A204.1 (cell line): ENCODE data around the gene RPL9.
A peak's percentile ranks its signal among the peaks of the same experiment; 100 is the strongest.
"Not testable (repeated sequence)": the region's sequence is repeated elsewhere in the genome, so short reads cannot be mapped to it uniquely, and the experiment has no call there.

Experiments
- FAIRE-seq: peaks from 2 replicates; lab custom pipeline; 2012; peaks lifted over from hg19 to GRCh38; lab: Jason Lieb, UNC

RPL9 gene

GRCh38 chr4:39425297-39425696 lies 33.4 kb downstream of the RPL9 start:
- not testable (repeated sequence) for FAIRE-seq

- no peak for FAIRE-seq
These were observed 36.5 kb downstream of the RPL9 start for GRCh38 chr4:39422247-39422646.

GRCh38 chr4:39415678-39416283 lies 42.9 kb downstream of the RPL9 start:
- no peak for FAIRE-seq

GRCh38 chr4:39411561-39411960 lies 47.2 kb downstream of the RPL9 start:
- FAIRE-seq = not testable (repeated sequence)

GRCh38 chr4:39410415-39410814 lies 48.3 kb downstream of the RPL9 start:
- peak; percentile 90 for FAIRE-seq

GRCh38 chr4:39407584-39407885 lies 51.2 kb downstream of the RPL9 start:
- no peak for FAIRE-seq

GRCh38 chr4:39406763-39407583 lies 51.7 kb downstream of the RPL9 start, which contains the start of gene KLB:
KLB (plus strand) TSS chr4:39406930; CDS start chr4:39406950, 20 bp downstream.
- FAIRE-seq = no peak
